Stomach (tissue), 4 donors: ENCODE measurements around the gene PLEKHM2.

Experiments
- EP300 ChIP-seq: sonication (generic); formaldehyde crosslinking; IDR thresholded peaks from one replicate; pipeline ENCODE4 v1.6.1; 2017; ENCODE audit warnings: antibody characterized with exemption
- POLR2A ChIP-seq, 4 donors: fragments of 450-650 bp; IDR thresholded peaks; one replicate each; pipeline ENCODE4 v1.6.1; 2016; ENCODE audit warnings: antibody characterized with exemption in 4 of 4, control low read depth in 2 of 4, mild to moderate bottlenecking in 1 of 4, moderate library complexity in 1 of 4
- TF ChIP-seq, protein P1 (sequence below), 7 experiments: fragments of 450-650 bp in 4 of 7; fragments of 200-600 bp in 3 of 7; sonication (generic) in 3 of 7; IDR thresholded peaks; one replicate each; pipeline ENCODE4 v1.5.1; 2016 to 2019; ENCODE audit warnings: antibody characterized with exemption in 7 of 7, control low read depth in 2 of 7, mild to moderate bottlenecking in 1 of 7

DNA sequence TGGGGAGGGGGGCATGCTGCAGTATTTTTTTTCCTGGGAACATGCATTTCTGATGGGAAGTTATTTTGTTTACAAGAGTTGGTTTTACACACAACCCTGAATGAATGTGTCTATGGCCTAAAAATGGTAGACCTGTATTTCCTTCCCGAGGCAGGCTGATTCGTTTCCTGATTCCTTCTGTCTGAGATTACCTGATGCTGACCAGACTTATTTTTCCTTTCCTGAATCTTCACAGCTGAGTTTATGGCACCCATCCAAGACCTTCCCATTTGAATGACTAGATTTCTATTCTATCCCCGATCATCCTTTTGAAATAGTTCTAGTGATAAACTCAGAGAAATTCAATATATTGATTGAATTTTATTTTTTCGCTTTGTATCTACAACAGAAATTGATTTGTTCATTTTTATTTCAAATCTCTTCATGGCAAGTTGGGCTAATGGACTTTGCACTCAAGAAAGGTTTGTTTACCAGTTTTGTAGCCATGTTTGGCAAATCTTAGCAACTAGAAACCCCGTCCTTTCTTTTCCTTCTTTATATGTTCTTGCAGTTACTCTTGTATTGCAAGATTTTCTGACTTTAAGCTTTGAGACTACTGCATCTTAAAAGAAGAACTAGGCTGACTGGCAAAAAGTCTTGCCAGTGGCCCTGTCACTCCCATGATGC is 15.9 kb upstream of the PLEKHM2 start:
- TF ChIP-seq EP300 = no peak
- TF ChIP-seq, protein P1, sequence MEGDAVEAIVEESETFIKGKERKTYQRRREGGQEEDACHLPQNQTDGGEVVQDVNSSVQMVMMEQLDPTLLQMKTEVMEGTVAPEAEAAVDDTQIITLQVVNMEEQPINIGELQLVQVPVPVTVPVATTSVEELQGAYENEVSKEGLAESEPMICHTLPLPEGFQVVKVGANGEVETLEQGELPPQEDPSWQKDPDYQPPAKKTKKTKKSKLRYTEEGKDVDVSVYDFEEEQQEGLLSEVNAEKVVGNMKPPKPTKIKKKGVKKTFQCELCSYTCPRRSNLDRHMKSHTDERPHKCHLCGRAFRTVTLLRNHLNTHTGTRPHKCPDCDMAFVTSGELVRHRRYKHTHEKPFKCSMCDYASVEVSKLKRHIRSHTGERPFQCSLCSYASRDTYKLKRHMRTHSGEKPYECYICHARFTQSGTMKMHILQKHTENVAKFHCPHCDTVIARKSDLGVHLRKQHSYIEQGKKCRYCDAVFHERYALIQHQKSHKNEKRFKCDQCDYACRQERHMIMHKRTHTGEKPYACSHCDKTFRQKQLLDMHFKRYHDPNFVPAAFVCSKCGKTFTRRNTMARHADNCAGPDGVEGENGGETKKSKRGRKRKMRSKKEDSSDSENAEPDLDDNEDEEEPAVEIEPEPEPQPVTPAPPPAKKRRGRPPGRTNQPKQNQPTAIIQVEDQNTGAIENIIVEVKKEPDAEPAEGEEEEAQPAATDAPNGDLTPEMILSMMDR (IDR thresholded peaks at IDR 0.05) = no peak
- no peak for TF ChIP-seq POLR2A (IDR thresholded peaks at IDR 0.05)
